SU-DHL-6 (cell line): ENCODE measurements around the gene ADPRM.

Source experiments
- CTCF ChIP-seq: fragments of 200-600 bp; sonication (generic); IDR thresholded peaks from one replicate; pipeline ENCODE4 v1.5.1; 2017; ENCODE audit warnings: antibody characterized with exemption, mild to moderate bottlenecking, low read length, moderate library complexity; ENCODE audit not compliant: insufficient read depth, poor library complexity, severe bottlenecking
- EZH2phosphoT487 ChIP-seq: fragments of 200-600 bp; sonication (generic), shearing (Covaris generic); conservative IDR thresholded peaks from 2 replicates; pipeline ENCODE4 v1.6.1; 2018; ENCODE audit warnings: mild to moderate bottlenecking, antibody characterized with exemption, low read length, moderate library complexity, mixed read lengths

DNA sequence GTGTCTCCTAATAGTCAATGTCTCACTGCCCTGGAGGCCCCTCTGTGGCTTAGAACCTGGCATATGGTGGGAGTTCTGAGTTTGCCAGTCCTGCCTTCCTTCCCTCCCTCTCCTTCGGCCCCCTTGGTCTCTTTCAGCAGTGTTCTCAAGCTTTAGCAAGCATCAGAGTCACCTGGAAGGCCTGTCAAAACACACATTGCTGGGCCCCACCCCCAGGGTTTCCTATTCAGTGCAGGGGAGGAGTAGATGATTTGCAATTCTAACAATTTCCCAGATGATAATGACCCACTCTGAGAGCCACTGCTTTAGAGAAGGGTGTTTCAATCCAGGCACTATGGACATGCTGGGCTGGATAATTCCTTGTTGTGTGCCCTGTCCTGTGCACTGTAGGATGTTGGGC, 58.8 kb downstream of the ADPRM start:
- TF ChIP-seq CTCF (no peak), EZH2phosphoT487 (no peak)
